Prostate gland (tissue), 2 donors: Measurements from ENCODE around the gene LMCD1. TPM values are rescaled to one million over a fixed set of nuclear protein-coding genes. Genes with fewer than 3 reads are reported as not detected.
"Not testable (repeated sequence)": the region's sequence is repeated elsewhere in the genome, so short reads cannot be mapped to it uniquely, and the experiment has no call there.

Experiments
- DNase-seq: peaks from one replicate; pipeline ENCODE4 v3.0.0-alpha.2; 2019; ENCODE audit warnings: low spot score
- H3K27ac ChIP-seq, 2 donors: fragments of 200-600 bp; sonication (generic); 2 replicates each; pipeline ENCODE4 v1.5.1; 2017 to 2019
- H3K27me3 ChIP-seq: fragments of 200-600 bp; sonication (generic); replicated peaks from 2 replicates; pipeline ENCODE4 v1.5.1; 2019; ENCODE audit not compliant: insufficient read depth
- H3K36me3 ChIP-seq, 2 donors: fragments of 200-600 bp; sonication (generic); 1 replicate in 1 of 2; 2 replicates in 1 of 2; pipeline versions ENCODE4 v1.5.1 to v1.8.1; 2017 to 2019
- H3K4me1 ChIP-seq: fragments of 200-600 bp; sonication (generic); replicated peaks from 2 replicates; pipeline ENCODE4 v1.5.1; 2019
- H3K4me3 ChIP-seq, 2 donors: fragments of 200-600 bp; sonication (generic); 2 replicates each; pipeline ENCODE4 v1.5.1; 2017 to 2019
- H3K9me3 ChIP-seq: fragments of 200-600 bp; sonication (generic); 2 replicates; pipeline ENCODE4 v1.5.1; 2017
- POLR2A ChIP-seq: fragments of 450-650 bp; IDR thresholded peaks from one replicate; pipeline ENCODE4 v1.6.1; 2016; ENCODE audit warnings: antibody characterized with exemption, mild to moderate bottlenecking
- POLR2AphosphoS5 ChIP-seq: sonication (generic); formaldehyde crosslinking; IDR thresholded peaks from one replicate; pipeline ENCODE4 v1.6.1; 2017; ENCODE audit warnings: antibody characterized with exemption
- WGBS: methylation state at CpG from one replicate; pipeline ENCODE4 v1.1.5; 2018; 5-methylcytosine and 5-hydroxymethylcytosine counted together
- intact Hi-C: fragments of 100-400 bp; cut with DNase I; formaldehyde crosslinking; loops from one replicate; pipeline ENCODE4 v1.14.2; 2022
- total RNA-seq, 2 donors: library from RNA; depleted of rRNA; stranded (reverse); fragments of >200 nt; gene quantifications; one replicate each; pipeline ENCODE4 v1.1.0, GENCODE V29; 2016
- TF ChIP-seq, protein P1 (sequence below), 4 experiments: fragments of 200-600 bp in 2 of 4; fragments of 450-650 bp in 2 of 4; sonication (generic) in 2 of 4; IDR thresholded peaks; 1 replicate in 3 of 4; 2 replicates in 1 of 4; pipeline ENCODE4 v1.5.1; 2016 to 2019; ENCODE audit warnings: antibody characterized with exemption in 4 of 4, mild to moderate bottlenecking in 2 of 4, moderate library complexity in 2 of 4

Gene LMCD1
- total RNA-seq, 2 donors from 2014 or later = 73.0 to 144 TPM

DNA sequence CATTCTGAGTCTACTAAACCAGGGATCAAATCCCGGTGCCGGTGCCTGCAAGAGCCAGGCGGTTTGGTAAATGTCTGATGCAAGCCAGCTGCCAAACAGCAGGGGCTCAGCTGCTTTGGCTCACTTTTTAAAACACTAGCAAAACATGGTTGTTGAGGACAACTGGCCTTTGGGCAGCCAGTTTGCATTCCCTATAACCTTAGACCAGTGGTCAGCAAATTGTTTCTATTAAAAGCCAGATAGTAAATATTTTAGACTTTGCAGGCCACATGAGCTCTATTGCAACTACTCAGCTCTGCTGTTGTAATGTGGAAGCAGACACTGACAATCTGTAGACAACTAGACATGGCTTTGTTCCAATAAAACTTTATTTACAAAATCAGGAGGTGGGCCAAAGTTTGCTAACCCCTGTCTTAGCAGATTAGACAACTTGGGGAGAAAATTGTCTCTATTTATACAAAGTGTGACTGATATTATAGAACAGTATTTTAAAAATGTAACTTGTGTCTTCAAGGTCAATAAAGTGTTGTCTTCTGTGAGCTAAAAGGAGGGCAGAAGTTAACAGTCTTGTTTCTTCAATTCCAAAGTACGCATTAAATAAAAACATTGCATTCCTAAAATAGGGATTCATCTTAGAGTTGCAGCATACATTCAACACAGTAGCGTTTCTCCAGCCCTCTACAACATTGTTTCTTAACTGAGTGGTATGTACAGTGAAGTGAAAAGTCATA, 75.4 kb downstream of the LMCD1 start:
- no peak for TF ChIP-seq POLR2AphosphoS5
- TF ChIP-seq, protein P1, sequence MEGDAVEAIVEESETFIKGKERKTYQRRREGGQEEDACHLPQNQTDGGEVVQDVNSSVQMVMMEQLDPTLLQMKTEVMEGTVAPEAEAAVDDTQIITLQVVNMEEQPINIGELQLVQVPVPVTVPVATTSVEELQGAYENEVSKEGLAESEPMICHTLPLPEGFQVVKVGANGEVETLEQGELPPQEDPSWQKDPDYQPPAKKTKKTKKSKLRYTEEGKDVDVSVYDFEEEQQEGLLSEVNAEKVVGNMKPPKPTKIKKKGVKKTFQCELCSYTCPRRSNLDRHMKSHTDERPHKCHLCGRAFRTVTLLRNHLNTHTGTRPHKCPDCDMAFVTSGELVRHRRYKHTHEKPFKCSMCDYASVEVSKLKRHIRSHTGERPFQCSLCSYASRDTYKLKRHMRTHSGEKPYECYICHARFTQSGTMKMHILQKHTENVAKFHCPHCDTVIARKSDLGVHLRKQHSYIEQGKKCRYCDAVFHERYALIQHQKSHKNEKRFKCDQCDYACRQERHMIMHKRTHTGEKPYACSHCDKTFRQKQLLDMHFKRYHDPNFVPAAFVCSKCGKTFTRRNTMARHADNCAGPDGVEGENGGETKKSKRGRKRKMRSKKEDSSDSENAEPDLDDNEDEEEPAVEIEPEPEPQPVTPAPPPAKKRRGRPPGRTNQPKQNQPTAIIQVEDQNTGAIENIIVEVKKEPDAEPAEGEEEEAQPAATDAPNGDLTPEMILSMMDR (IDR thresholded peaks at IDR 0.05) = no peak
- no peak for TF ChIP-seq POLR2A
- intact Hi-C loops = no loop called here
- H3K4me1 ChIP-seq = no peaks in the 10 kb centered on the region
- no peaks in the 10 kb centered on the region for H3K27me3 ChIP-seq
- WGBS = 93% methylated on average over 5 of the region's 5 CpGs
- no peaks in the 10 kb centered on the region for H3K36me3 ChIP-seq
- no peaks in the 10 kb centered on the region for H3K9me3 ChIP-seq
- H3K4me3 ChIP-seq = no peak overlapping the region
- H3K27ac ChIP-seq = no peak overlapping the region
- no peak for DNase-seq

DNA sequence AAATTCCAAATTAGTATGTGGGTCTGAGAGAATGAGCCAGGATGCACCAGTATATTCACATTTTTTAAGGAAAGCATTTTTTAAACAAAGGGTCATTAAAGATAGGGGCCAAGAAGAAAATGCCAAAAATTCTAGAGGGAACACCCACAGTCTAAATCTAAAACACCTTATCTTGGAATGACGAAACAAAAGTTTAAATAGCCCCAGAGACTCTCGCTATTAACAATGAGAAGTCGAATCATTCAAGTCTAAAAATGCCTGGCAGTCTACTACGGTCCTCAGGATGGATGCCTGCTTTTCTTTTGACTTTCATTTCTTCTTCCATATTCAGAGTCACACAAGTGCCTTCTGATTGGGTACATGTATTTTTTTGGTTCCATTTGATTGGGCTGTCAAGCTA, 76.7 kb downstream of the LMCD1 start:
- no peaks in the 10 kb centered on the region for H3K36me3 ChIP-seq
- TF ChIP-seq POLR2AphosphoS5 = no peak
- TF ChIP-seq, protein P1 (IDR thresholded peaks at IDR 0.05) = no peak
- no peak for TF ChIP-seq POLR2A
- H3K27ac ChIP-seq = no peak overlapping the region
- 84% methylated on average over 4 of the region's 4 CpGs for WGBS
- no peaks in the 10 kb centered on the region for H3K27me3 ChIP-seq
- intact Hi-C loops = no loop called here
- H3K4me3 ChIP-seq = no peak overlapping the region
- no peaks in the 10 kb centered on the region for H3K9me3 ChIP-seq
- no peaks in the 10 kb centered on the region for H3K4me1 ChIP-seq
- no peak for DNase-seq

DNA sequence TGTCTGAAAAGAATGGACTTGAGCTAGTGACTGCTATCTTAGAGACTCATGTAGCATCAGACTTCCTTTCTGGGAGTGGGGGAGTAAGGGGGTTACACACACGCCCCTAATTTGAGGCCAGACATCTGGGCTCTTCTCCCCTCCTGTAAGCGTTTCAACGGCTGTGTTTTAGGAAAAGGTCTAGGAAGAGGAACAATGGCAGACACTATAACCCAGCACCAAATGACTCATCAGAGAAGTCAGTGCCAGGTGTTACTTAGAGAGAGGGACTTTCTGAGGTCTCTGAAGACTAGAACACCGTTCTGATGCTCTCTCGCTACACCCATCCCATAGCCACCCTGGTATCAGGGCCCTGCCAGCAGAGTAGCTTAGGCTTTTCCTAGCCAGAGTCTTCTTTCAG, 77.5 kb downstream of the LMCD1 start:
- DNase-seq = no peak
- intact Hi-C loops = no loop called here
- Histone ChIP-seq H3K36me3 (no peaks in the 10 kb centered on the region), H3K9me3 (no peaks in the 10 kb centered on the region), H3K27ac (no peak overlapping the region), H3K27me3 (no peaks in the 10 kb centered on the region), H3K4me3 (no peak overlapping the region), H3K4me1 (no peaks in the 10 kb centered on the region)
- 61% methylated on average over 5 of the region's 5 CpGs for WGBS
- TF ChIP-seq POLR2A = no peak
- no peak for TF ChIP-seq POLR2AphosphoS5
- TF ChIP-seq, protein P1 (IDR thresholded peaks at IDR 0.05) = no peak

DNA sequence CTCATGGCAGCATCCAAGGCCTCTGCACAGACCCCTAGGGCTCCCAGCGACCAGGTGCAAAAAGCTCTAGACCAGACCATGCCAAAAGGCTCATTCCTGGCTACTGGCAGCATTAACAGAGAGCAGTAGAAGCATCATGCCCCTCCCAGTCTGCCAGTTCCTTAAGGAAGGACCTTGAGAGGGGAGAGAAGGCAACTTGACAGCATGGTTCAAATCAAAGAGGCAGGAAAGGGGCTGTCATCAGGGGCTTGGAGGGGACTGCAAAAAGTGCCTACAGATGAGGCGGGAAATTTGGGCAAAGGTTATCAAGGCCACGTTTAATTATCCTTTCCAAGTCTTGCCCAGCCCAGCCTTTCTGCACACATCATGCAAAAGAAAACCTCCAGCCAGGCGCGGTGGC, 78.3 kb downstream of the LMCD1 start:
- no peak overlapping the region for H3K27ac ChIP-seq
- H3K4me3 ChIP-seq = no peak overlapping the region
- intact Hi-C loops = no loop called here
- no peak for DNase-seq
- H3K4me1 ChIP-seq = no peaks in the 10 kb centered on the region
- H3K27me3 ChIP-seq = no peaks in the 10 kb centered on the region
- WGBS = 89% methylated on average over 5 of the region's 5 CpGs
- TF ChIP-seq, protein P1 (IDR thresholded peaks at IDR 0.05) = no peak
- TF ChIP-seq POLR2A (no peak), POLR2AphosphoS5 (no peak)
- no peaks in the 10 kb centered on the region for H3K36me3 ChIP-seq
- H3K9me3 ChIP-seq = no peaks in the 10 kb centered on the region

DNA sequence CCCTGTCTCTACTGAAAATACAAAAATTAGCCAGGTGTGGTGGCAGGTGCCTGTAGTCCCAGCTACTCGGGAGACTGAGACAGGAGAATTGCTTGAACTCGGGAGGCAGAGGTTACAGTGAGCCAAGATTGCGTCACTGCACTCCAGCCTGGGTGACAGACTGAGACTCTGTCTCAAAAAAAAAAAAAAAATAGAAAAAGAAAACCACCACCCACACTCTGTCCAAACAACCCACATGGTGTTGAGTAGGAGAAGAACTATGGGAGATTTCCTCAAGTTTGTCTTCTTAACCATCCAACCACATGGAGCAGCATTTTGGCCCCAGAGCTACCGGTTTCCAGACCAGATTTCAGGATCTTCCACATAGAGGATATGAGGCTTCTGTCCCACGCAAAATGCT, 78.8 kb downstream of the LMCD1 start:
- H3K9me3 ChIP-seq, H3K27ac ChIP-seq, H3K36me3 ChIP-seq, DNase-seq, intact Hi-C loops, H3K27me3 ChIP-seq, H3K4me1 ChIP-seq, H3K4me3 ChIP-seq: not testable (repeated sequence)
- 81% methylated on average over 5 of the region's 5 CpGs for WGBS
